HepG2 (cell line): Measurements from ENCODE around the gene NELL1. TPM values are rescaled to one million over a fixed set of nuclear protein-coding genes. Genes with fewer than 3 reads are reported as not detected.

ENCODE experiments used
- ATAC-seq: fragments of 200-7000 bp; cut with Tn5 transposase; 3 replicates; pipeline ENCODE4 v1.9.1; 2020; ENCODE audit warnings: mild to moderate bottlenecking, moderate library complexity
- BruUV-seq: library from RNA; stranded (reverse); fragments of 400-500 nt; replicated peaks from 2 replicates; lab custom pipeline; 2021; lab: Mats Ljungman, UMichigan
- CTCF ChIA-PET: fragments of 300-600 bp; formaldehyde crosslinking; extraction: SDS; loops from one replicate; lab custom pipeline; 2021; ENCODE audit warnings: low total read pairs, inconsistent platforms, low intra/inter-chr PET ratio; lab: Yijun Ruan, JAX
- POLR2A ChIA-PET: fragments of 350-600 bp; sonication (Branson Sonifier 250); formaldehyde crosslinking; loops from one replicate; lab custom pipeline; 2020; ENCODE audit warnings: antibody characterized with exemption, inconsistent platforms; lab: Yijun Ruan, JAX
- DNase-seq: peaks from one replicate; pipeline ENCODE4 v3.0.0-alpha.2; 2015; ENCODE audit warnings: low spot score
- FAIRE-seq: peaks from 3 replicates; lab custom pipeline; 2011; peaks lifted over from hg19 to GRCh38; lab: Jason Lieb, UNC
- H2AFZ ChIP-seq: one replicate; pipeline ENCODE4 v1.6.1; 2011; ENCODE audit warnings: low read length, inconsistent platforms
- H3K27ac ChIP-seq: fragments of 300-600 bp; 3 replicates; pipeline ENCODE4 v1.8.0; 2011; ENCODE audit warnings: mixed run types, mild to moderate bottlenecking, mixed read lengths, low read length, inconsistent platforms; ENCODE audit not compliant: insufficient read depth; ENCODE audit errors: extremely low read length
- H3K27me3 ChIP-seq, 2 experiments: fragments of 200-600 bp in 1 of 2; 2 replicates in 1 of 2; 3 replicates in 1 of 2; pipeline versions ENCODE4 v1.6.0 to v1.8.0; 2011; ENCODE audit warnings: low read length in 2 of 2, mild to moderate bottlenecking in 2 of 2, moderate library complexity in 2 of 2, inconsistent platforms in 1 of 2; ENCODE audit not compliant: insufficient read depth in 2 of 2, control insufficient read depth in 1 of 2
- H3K36me3 ChIP-seq, 2 experiments: fragments of 200-600 bp in 1 of 2; replicated peaks in 1 of 2; 2 replicates in 1 of 2; 3 replicates in 1 of 2; pipeline versions ENCODE4 v1.5.1 to v1.8.0; 2011; ENCODE audit warnings: low read length in 2 of 2, inconsistent platforms in 1 of 2; ENCODE audit not compliant: insufficient read depth in 2 of 2, control insufficient read depth in 1 of 2
- H3K4me1 ChIP-seq: 2 replicates; pipeline ENCODE4 v1.5.1; 2012; ENCODE audit warnings: low read length, inconsistent platforms; ENCODE audit not compliant: insufficient read depth
- H3K4me2 ChIP-seq: 2 replicates; pipeline ENCODE4 v1.6.0; 2011; ENCODE audit warnings: low read depth, low read length, inconsistent platforms
- H3K4me3 ChIP-seq, 3 experiments: fragments of 200-600 bp in 1 of 3; sonication (generic), shearing (Covaris generic) in 1 of 3; replicated peaks in 1 of 3; 2 replicates each; pipeline ENCODE4 v1.5.1; 2011 to 2016; ENCODE audit warnings: low read length in 3 of 3, inconsistent platforms in 2 of 3, low read depth in 2 of 3, mild to moderate bottlenecking in 2 of 3, control low read depth in 1 of 3, mixed read lengths in 1 of 3; ENCODE audit not compliant: insufficient read depth in 1 of 3
- H3K79me2 ChIP-seq: one replicate; pipeline ENCODE4 v1.6.1; 2011; ENCODE audit warnings: low read length, inconsistent platforms; ENCODE audit not compliant: insufficient read depth
- H3K9ac ChIP-seq: 2 replicates; pipeline ENCODE4 v1.6.0; 2011; ENCODE audit warnings: mild to moderate bottlenecking, low read depth, low read length, inconsistent platforms; ENCODE audit not compliant: insufficient read depth
- H3K9me3 ChIP-seq: 2 replicates; pipeline ENCODE4 v1.5.1; 2012; ENCODE audit warnings: mild to moderate bottlenecking, low read length
- H4K20me1 ChIP-seq: 2 replicates; pipeline ENCODE4 v1.6.0; 2011; ENCODE audit warnings: inconsistent platforms, mild to moderate bottlenecking, low read length, moderate library complexity; ENCODE audit not compliant: insufficient read depth
- HHEX ChIP-seq: IDR thresholded peaks from 2 replicates; pipeline ENCODE4 v1.6.1; 2016; ENCODE audit warnings: control low read depth
- KLF6 ChIP-seq: IDR thresholded peaks from 2 replicates; pipeline ENCODE4 v1.8.0; 2016; ENCODE audit warnings: missing biosample characterization, missing genetic modification reagents
- MXD4 ChIP-seq: IDR thresholded peaks from 2 replicates; pipeline ENCODE4 v1.6.1; 2016; ENCODE audit warnings: mild to moderate bottlenecking, missing biosample characterization, missing genetic modification reagents
- SP1 ChIP-seq, 2 experiments: fragments of 450-650 bp in 1 of 2; sonication (generic) in 1 of 2; formaldehyde crosslinking in 1 of 2; IDR thresholded peaks; 2 replicates each; pipeline versions ENCODE4 v1.4.0 to v1.6.1; 2016 to 2020; ENCODE audit warnings: missing genetic modification reagents in 1 of 2
- TAF1 ChIP-seq: sonication (generic); formaldehyde crosslinking; IDR thresholded peaks from 2 replicates; pipeline ENCODE4 v1.4.0; 2020; ENCODE audit warnings: missing genetic modification reagents
- ZHX2 ChIP-seq, 2 experiments: sonication (generic) in 1 of 2; formaldehyde crosslinking in 1 of 2; IDR thresholded peaks; 2 replicates each; pipeline versions ENCODE4 v1.6.1 to v1.9.0; 2014 to 2022; ENCODE audit warnings: antibody characterized with exemption in 1 of 2, borderline replicate concordance in 1 of 2, inconsistent platforms in 1 of 2, low read depth in 1 of 2, missing genetic modification reagents in 1 of 2
- ZNF530 ChIP-seq: sonication (generic); formaldehyde crosslinking; IDR thresholded peaks from 2 replicates; pipeline ENCODE4 v1.5.0; 2020; ENCODE audit warnings: low read depth, mild to moderate bottlenecking, missing genetic modification reagents
- ZNF746 ChIP-seq: sonication (generic); formaldehyde crosslinking; IDR thresholded peaks from 2 replicates; pipeline ENCODE4 v1.8.0; 2022; ENCODE audit warnings: mild to moderate bottlenecking, missing genetic modification reagents
- ZNF747 ChIP-seq: sonication (generic); formaldehyde crosslinking; IDR thresholded peaks from 2 replicates; pipeline ENCODE4 v1.8.1; 2023; ENCODE audit warnings: missing genetic modification reagents, mild to moderate bottlenecking, borderline replicate concordance
- WGBS: methylation state at CpG from one replicate; pipeline ENCODE4 v1.1.6; 2017; ENCODE audit warnings: low lambda C conversion rate; 5-methylcytosine and 5-hydroxymethylcytosine counted together
- in situ Hi-C: cut with HindIII; loops from 2 replicates; pipeline ENCODE4 v1.10.0; 2017; ENCODE audit warnings: low pct_unique_long_range_greater_than_20kb; ENCODE audit not compliant: extremely low pct_ligation_motif_present
- intact Hi-C: fragments of 100-400 bp; cut with micrococcal nuclease; formaldehyde crosslinking; loops from one replicate; pipeline ENCODE4 v1.10.0; 2022; ENCODE audit not compliant: unreplicated experiment
- polyA plus RNA-seq, 8 experiments: library from polyadenylated mRNA; depleted of rRNA in 3 of 8; stranded (reverse) in 7 of 8; unstranded in 1 of 8; fragments of >200 nt; fragmentation: Illumina TruSeq in 4 of 8; extraction: Trizol in 4 of 8; gene quantifications; 2 replicates each; pipeline versions ENCODE4 v1.2.1 to v1.2.3, GENCODE V29; 2011 to 2016; ENCODE audit warnings: low read depth in 4 of 8, missing spikeins in 1 of 8, mixed read lengths in 1 of 8; ENCODE audit not compliant: insufficient read depth in 1 of 8
- total RNA-seq, 5 experiments: library from RNA; depleted of rRNA; stranded (reverse); fragments of >200 nt; fragmentation: Illumina TruSeq; extraction: Trizol; gene quantifications; 2 replicates each; pipeline ENCODE4 v1.2.3, GENCODE V29; 2016; ENCODE audit warnings: low read depth in 1 of 5

Gene NELL1
- total and polyA plus RNA-seq, 2 of the 13 experiments (the other 11 are each of a cell fraction or from before 2014, with no cell fraction given) = not detected

DNA sequence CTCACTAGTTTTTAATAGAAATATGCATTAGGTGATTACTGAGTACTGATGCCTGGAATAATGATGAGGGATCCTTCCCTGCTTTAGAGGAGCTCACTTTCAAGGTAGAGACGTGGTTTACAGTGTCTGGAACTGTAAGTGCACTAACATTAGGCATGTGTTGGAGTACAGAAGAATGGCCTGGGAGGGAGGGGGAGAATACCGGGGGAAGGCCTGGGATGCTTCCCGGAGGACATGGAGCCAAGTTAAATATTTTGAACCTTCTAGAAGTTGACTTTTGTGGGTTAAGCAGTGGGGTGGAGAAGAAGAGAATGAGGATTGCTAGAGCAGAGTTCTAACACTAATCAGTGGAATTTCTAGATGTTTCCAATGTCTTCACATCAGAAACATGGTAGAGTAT is 261.6 kb downstream of the NELL1 start:
- Histone ChIP-seq H4K20me1 (no peaks in the 10 kb centered on the region), H2AFZ (no peak overlapping the region), H3K36me3 (no peaks in the 10 kb centered on the region), H3K4me3 (no peak overlapping the region), H3K4me2 (no peak overlapping the region), H3K79me2 (no peaks in the 10 kb centered on the region), H3K9ac (no peak overlapping the region)
- no peak for ATAC-seq
- 18% methylated on average over 3 of the region's 3 CpGs for WGBS
- BruUV-seq = no TSS peak
- POLR2A ChIA-PET = no interaction called here
- intact Hi-C loops = no loop called here
- no peak for DNase-seq
- no peak for TF ChIP-seq ZNF747 (CRISPR knock-in tag)
- TF ChIP-seq, all 625 proteins: peak for 0
- in situ Hi-C loops = no loop called here
- FAIRE-seq = no peak
- H3K9me3 ChIP-seq = no peaks in the 10 kb centered on the region
- CTCF ChIA-PET = no interaction called here
- H3K27ac ChIP-seq = no peak overlapping the region
- no peaks in the 10 kb centered on the region for H3K27me3 ChIP-seq
- H3K4me1 ChIP-seq = no peaks in the 10 kb centered on the region

- WGBS = 2% methylated on average over 3 of the region's 3 CpGs
- ChIA-PET POLR2A (no interaction called here), CTCF (no interaction called here)
- FAIRE-seq = no peak
- no peak for TF ChIP-seq ZHX2 (IDR thresholded peaks at IDR 0.05; ENCODE audit: low read depth)
- TF ChIP-seq ZHX2 (CRISPR knock-in tag; IDR thresholded peaks at IDR 0.05; ENCODE audit: borderline replicate concordance) = no peak
- no peak for TF ChIP-seq MXD4 (CRISPR knock-in tag)
- TF ChIP-seq KLF6 (CRISPR knock-in tag) = no peak
- no peak for TF ChIP-seq SP1 (IDR thresholded peaks at IDR 0.05)
- no peak for TF ChIP-seq SP1 (CRISPR knock-in tag; IDR thresholded peaks at IDR 0.05)
- TF ChIP-seq ZNF530 (CRISPR knock-in tag) = no peak
- TF ChIP-seq ZNF746 (CRISPR knock-in tag) = no peak
- no peak for TF ChIP-seq HHEX (CRISPR knock-in tag)
- TF ChIP-seq TAF1 = no peak
- no peak for ATAC-seq
- BruUV-seq = no TSS peak
- Histone ChIP-seq H3K4me2 (no peak overlapping the region), H3K9ac (no peak overlapping the region), H3K4me1 (no peaks in the 10 kb centered on the region), H3K4me3 (no peak overlapping the region), H3K9me3 (no peaks in the 10 kb centered on the region), H3K27me3 (no peaks in the 10 kb centered on the region), H3K36me3 (no peaks in the 10 kb centered on the region), H3K79me2 (no peaks in the 10 kb centered on the region), H2AFZ (no peak overlapping the region), H4K20me1 (no peaks in the 10 kb centered on the region), H3K27ac (no peak overlapping the region)
- no peak for DNase-seq
- in situ Hi-C loops = no loop called here
- intact Hi-C loops = no loop called here
Observed at GRCh38 chr11:20933086-20933485, 263.7 kb downstream of the NELL1 start.
